Gastrocnemius medialis (tissue), 4 donors: ENCODE measurements around the gene MAP3K19.

Source experiments
- POLR2A ChIP-seq, 2 donors: fragments of 450-650 bp; IDR thresholded peaks; one replicate each; pipeline ENCODE4 v1.6.1; 2017; ENCODE audit warnings: antibody characterized with exemption in 2 of 2, mild to moderate bottlenecking in 2 of 2, moderate library complexity in 2 of 2
- TF ChIP-seq, protein P1 (sequence below), 5 experiments: fragments of 450-650 bp in 3 of 5; fragments of 200-600 bp in 2 of 5; sonication (generic) in 2 of 5; IDR thresholded peaks in 4 of 5; conservative IDR thresholded peaks in 1 of 5; 1 replicate in 4 of 5; 2 replicates in 1 of 5; pipeline ENCODE4 v1.5.1; 2016 to 2019; ENCODE audit warnings: antibody characterized with exemption in 5 of 5, mild to moderate bottlenecking in 3 of 5, moderate library complexity in 3 of 5

DNA sequence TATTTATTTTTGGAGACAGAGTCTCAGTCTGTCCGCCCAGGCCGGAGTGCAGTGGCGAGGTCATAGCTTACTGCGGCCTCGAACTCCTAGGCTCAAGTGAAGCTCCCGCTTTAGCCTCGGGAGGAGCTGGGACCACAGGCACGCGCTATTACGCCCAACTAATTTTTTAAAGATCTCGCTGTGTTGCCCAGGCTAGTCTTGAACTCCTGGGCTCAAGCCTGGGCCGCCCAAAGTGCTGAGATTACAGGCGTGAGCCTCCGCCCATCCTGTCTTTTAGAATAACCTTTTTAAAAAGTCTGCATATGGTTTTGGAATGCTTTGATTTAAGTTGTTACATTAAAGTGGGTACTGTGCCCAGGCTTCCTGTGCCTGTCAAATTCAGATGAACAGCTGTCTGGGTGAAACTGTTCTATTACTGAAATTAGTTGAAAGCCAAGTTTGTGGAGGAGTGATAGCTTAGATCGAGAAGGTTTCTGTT is 5.8 kb upstream of the MAP3K19 start:
- no peak for TF ChIP-seq POLR2A (IDR thresholded peaks at IDR 0.05)
- TF ChIP-seq, protein P1, sequence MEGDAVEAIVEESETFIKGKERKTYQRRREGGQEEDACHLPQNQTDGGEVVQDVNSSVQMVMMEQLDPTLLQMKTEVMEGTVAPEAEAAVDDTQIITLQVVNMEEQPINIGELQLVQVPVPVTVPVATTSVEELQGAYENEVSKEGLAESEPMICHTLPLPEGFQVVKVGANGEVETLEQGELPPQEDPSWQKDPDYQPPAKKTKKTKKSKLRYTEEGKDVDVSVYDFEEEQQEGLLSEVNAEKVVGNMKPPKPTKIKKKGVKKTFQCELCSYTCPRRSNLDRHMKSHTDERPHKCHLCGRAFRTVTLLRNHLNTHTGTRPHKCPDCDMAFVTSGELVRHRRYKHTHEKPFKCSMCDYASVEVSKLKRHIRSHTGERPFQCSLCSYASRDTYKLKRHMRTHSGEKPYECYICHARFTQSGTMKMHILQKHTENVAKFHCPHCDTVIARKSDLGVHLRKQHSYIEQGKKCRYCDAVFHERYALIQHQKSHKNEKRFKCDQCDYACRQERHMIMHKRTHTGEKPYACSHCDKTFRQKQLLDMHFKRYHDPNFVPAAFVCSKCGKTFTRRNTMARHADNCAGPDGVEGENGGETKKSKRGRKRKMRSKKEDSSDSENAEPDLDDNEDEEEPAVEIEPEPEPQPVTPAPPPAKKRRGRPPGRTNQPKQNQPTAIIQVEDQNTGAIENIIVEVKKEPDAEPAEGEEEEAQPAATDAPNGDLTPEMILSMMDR (IDR thresholded peaks at IDR 0.05 in 4 of 5, conservative IDR thresholded peaks at IDR 0.05 in 1 of 5): no peak
